HL-60 (cell line): Measurements from ENCODE around the gene DNASE1L1.

Source experiments
- GABPA ChIP-seq: IDR thresholded peaks from 2 replicates; pipeline ENCODE4 v1.6.1; 2012; ENCODE audit warnings: low read depth
- POLR2AphosphoS5 ChIP-seq: IDR thresholded peaks from 2 replicates; pipeline ENCODE4 v1.6.1; 2012; ENCODE audit warnings: low read depth
- TF ChIP-seq, protein P1 (sequence below): IDR thresholded peaks from one replicate; pipeline ENCODE4 v1.5.1; 2011; ENCODE audit warnings: low read length, control low read depth, inconsistent platforms; ENCODE audit not compliant: insufficient read depth

DNA sequence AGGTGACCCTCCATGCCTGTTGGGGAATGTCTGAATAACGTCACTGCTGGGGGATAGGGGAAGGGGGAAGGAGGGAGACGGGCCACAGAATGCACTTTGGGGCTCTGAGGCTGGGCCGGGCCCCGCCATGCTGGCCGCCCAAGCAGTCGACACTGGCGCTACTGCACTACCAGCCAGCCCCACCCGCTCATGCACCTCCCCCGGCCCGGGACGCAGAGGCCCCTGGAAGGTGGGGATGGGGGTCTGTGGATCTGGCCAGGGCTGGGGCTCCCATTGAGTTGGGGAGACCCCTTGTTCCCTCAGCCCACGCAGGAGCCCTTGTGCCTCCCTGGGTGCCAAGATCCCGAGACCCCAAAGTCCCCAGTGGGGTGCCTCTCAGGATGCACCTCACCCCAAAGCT lies 52.5 kb downstream of the DNASE1L1 start:
- TF ChIP-seq, protein P1, sequence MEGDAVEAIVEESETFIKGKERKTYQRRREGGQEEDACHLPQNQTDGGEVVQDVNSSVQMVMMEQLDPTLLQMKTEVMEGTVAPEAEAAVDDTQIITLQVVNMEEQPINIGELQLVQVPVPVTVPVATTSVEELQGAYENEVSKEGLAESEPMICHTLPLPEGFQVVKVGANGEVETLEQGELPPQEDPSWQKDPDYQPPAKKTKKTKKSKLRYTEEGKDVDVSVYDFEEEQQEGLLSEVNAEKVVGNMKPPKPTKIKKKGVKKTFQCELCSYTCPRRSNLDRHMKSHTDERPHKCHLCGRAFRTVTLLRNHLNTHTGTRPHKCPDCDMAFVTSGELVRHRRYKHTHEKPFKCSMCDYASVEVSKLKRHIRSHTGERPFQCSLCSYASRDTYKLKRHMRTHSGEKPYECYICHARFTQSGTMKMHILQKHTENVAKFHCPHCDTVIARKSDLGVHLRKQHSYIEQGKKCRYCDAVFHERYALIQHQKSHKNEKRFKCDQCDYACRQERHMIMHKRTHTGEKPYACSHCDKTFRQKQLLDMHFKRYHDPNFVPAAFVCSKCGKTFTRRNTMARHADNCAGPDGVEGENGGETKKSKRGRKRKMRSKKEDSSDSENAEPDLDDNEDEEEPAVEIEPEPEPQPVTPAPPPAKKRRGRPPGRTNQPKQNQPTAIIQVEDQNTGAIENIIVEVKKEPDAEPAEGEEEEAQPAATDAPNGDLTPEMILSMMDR = no peak
- no peak for TF ChIP-seq POLR2AphosphoS5
- no peak for TF ChIP-seq GABPA
